Vagina (tissue), 2 donors: ENCODE results near the gene TAGAP.

Experiments used
- CTCF ChIP-seq, 3 experiments: fragments of 450-650 bp in 2 of 3; fragments of 200-600 bp in 1 of 3; sonication (generic) in 1 of 3; IDR thresholded peaks; one replicate each; pipeline ENCODE4 v1.5.1; 2017 to 2019; ENCODE audit warnings: antibody characterized with exemption in 3 of 3, mild to moderate bottlenecking in 2 of 3, moderate library complexity in 2 of 3
- POLR2A ChIP-seq, 2 donors: fragments of 450-650 bp; IDR thresholded peaks; one replicate each; pipeline ENCODE4 v1.6.1; 2017; ENCODE audit warnings: antibody characterized with exemption in 2 of 2, mild to moderate bottlenecking in 2 of 2, moderate library complexity in 2 of 2
- POLR2AphosphoS5 ChIP-seq, 2 donors: sonication (generic); formaldehyde crosslinking; IDR thresholded peaks; one replicate each; pipeline ENCODE4 v1.9.0; 2017; ENCODE audit warnings: antibody characterized with exemption in 2 of 2, mild to moderate bottlenecking in 2 of 2, low read depth in 1 of 2; ENCODE audit not compliant: insufficient read depth in 1 of 2

- TF ChIP-seq CTCF (IDR thresholded peaks at IDR 0.05) (no peak), POLR2A (IDR thresholded peaks at IDR 0.05) (no peak), POLR2AphosphoS5 (IDR thresholded peaks at IDR 0.05; ENCODE audit: insufficient read depth in 1 of 2, low read depth in 1 of 2) (no peak)
These were observed 18.2 kb upstream of the TAGAP start for GRCh38 chr6:159062976-159063375.
